ENCODE data around the gene MT1E. TPM values are rescaled to one million over a fixed set of nuclear protein-coding genes. Genes with fewer than 3 reads are reported as not detected.
"Not testable (repeated sequence)": the region's sequence is repeated elsewhere in the genome, so short reads cannot be mapped to it uniquely, and the experiment has no call there.

Gene MT1E
- total RNA-seq, 1 experiment from 2014 or later: not detected

DNA sequence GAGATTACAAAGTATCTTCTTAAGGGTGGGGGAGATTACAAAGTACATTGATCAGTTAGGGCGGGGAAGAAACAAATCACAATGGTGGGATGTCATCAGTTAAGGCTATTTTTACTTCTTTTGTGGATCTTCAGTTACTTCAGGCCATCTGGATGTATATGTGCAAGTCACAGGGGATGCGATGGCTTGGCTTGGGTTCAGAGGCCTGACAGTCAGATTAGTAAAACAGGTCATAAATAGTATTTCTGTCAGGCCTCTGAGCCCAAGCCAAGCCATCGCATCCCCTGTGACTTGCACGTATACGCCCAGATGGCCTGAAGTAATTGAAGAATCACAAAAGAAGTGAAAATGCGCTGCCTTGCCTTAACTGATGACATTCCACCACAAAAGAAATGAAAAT lies 49.0 kb downstream of the MT1E start:
- DNase-seq (ENCODE audit: low read depth, low spot score); in situ Hi-C loops (cut with HindIII; ENCODE audit: low pct_unique_long_range_greater_than_20kb, low sequenced_read_pairs): not testable (repeated sequence)

DNA sequence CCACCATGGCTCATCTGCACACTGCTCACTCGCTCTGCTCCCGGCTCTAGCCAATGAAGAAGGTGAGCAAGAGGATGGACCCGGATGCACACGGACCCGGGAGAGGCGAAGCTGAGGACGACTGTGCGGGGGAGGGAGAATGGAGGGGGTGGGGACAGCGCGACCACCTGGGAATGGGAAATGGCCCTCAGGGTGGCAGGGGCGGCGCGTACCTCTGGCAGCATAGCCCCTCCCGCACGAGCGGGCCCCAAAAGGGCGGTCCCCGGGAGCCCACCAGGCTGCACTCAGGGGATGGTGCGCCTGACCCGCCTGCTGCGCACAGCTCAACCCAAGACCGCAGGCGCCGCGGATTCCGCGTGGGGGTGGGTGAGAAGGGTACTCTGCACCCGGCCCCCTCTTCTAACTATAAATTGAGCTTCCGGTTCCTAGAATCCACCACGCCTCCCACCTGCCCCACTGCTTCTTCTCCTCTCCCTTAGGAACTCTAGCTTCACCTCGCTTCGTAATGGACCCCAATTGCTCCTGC lies 50.2 kb downstream of the MT1E start:
- in situ Hi-C loops (cut with HindIII; ENCODE audit: low pct_unique_long_range_greater_than_20kb, low sequenced_read_pairs): no loop called here
- DNase-seq (ENCODE audit: low read depth, low spot score): no peak

Other genes starting within 250 kb of the MT1E start
- gene AMFR, start 200.2 kb upstream of the MT1E start, total RNA-seq (2014; rRNA removed; shearing (Covaris generic)): 122 and 126 TPM in 2 replicates
- gene NUDT21, start 174.4 kb upstream of the MT1E start, total RNA-seq (2014; rRNA removed; shearing (Covaris generic)): 72.7 and 83.5 TPM in 2 replicates
- 92.6 and 95.1 TPM in 2 replicates for gene OGFOD1, start 174.2 kb upstream of the MT1E start, total RNA-seq (2014; rRNA removed; shearing (Covaris generic))
- gene BBS2, start 105.8 kb upstream of the MT1E start, total RNA-seq (2014; rRNA removed; shearing (Covaris generic)): 22.8 and 28.3 TPM in 2 replicates
- not detected in 2 replicates for gene MT4, start 60.7 kb upstream of the MT1E start, total RNA-seq (2014; rRNA removed; shearing (Covaris generic))
- not detected in 2 replicates for gene MT3, start 36.3 kb upstream of the MT1E start, total RNA-seq (2014; rRNA removed; shearing (Covaris generic))
- 8.8 and 15.0 TPM in 2 replicates for gene MT2A, start 17.2 kb upstream of the MT1E start, total RNA-seq (2014; rRNA removed; shearing (Covaris generic))
- not detected in 2 replicates for gene MT1M, start 6.9 kb downstream of the MT1E start, total RNA-seq (2014; rRNA removed; shearing (Covaris generic))
- not detected in 2 replicates for gene MT1A, start 12.9 kb downstream of the MT1E start, total RNA-seq (2014; rRNA removed; shearing (Covaris generic))
- not detected in 2 replicates for gene MT1B, start 26.1 kb downstream of the MT1E start, total RNA-seq (2014; rRNA removed; shearing (Covaris generic))
- gene MT1F, start 32.2 kb downstream of the MT1E start, total RNA-seq (2014; rRNA removed; shearing (Covaris generic)): 0.24 TPM in 1 of 2 replicates, not detected in the other
- not detected in 2 replicates for gene MT1G, start 42.3 kb downstream of the MT1E start, total RNA-seq (2014; rRNA removed; shearing (Covaris generic))
- not detected in 2 replicates for gene MT1H, start 44.0 kb downstream of the MT1E start, total RNA-seq (2014; rRNA removed; shearing (Covaris generic))
- 17.2 and 17.8 TPM in 2 replicates for gene MT1X, start 56.7 kb downstream of the MT1E start, total RNA-seq (2014; rRNA removed; shearing (Covaris generic))
- gene NUP93, start 104.3 kb downstream of the MT1E start, total RNA-seq (2014; rRNA removed; shearing (Covaris generic)): 132 and 134 TPM in 2 replicates
- not detected in 2 replicates for gene SLC12A3, start 239.4 kb downstream of the MT1E start, total RNA-seq (2014; rRNA removed; shearing (Covaris generic))

All from SK-MEL-5 (cell line).